ENCODE data around the gene DHX30. TPM values are rescaled to one million over a fixed set of nuclear protein-coding genes. Genes with fewer than 3 reads are reported as not detected.

Gene DHX30
- polyA plus RNA-seq, 1 of the 3 experiments (the other 2 are of a cell fraction): 86.3 TPM

GRCh38 chr3:47780741-47781684, 21.9 kb upstream of the DHX30 start:
- ChIA-PET CTCF (interaction anchor here (0.5 to 1.2 kb wide), 4 partner anchors 8 to 1392 kb away, joined by 3 to 4 read pairs (median 3); no protein-coding TSS in a partner anchor), POLR2A (interaction anchor here (0.6 to 0.8 kb wide), 2 partner anchors 14 to 21 kb away, joined by 3 read pairs; no protein-coding TSS in a partner anchor)
- Histone ChIP-seq H3K9me2 (no peaks in the 10 kb centered on the region), H3K79me2 (ENCODE audit: insufficient read depth) (peaks cover 63% of the 10 kb centered on the region), H3K36me3 (replicated peaks in 1 of 2; ENCODE audit: control insufficient read depth in 1 of 2, insufficient read depth in 2 of 2, low read length in 1 of 2) (peaks cover 0 to 10% of the 10 kb centered on the region in 2 experiments), H3K9me3 (no peaks in the 10 kb centered on the region), H3K27me3 (ENCODE audit: insufficient read depth) (no peaks in the 10 kb centered on the region), H3K4me3 (ENCODE audit: low read depth in 2 of 2, low read length in 1 of 2) (peak overlapping the region; percentile 67 to 99), H3K9ac (peak overlapping the region; percentile 98), H3K4me2 (peak overlapping the region; percentile 97), H3K4me1 (ENCODE audit: control insufficient read depth in 1 of 2, insufficient read depth in 2 of 2, low read depth in 1 of 2, low read length in 1 of 2) (peaks cover 0 to 3% of the 10 kb centered on the region in 2 experiments; a peak in 2 of 4 replicates), H3F3A (replicated peaks; ENCODE audit: insufficient read depth) (peaks cover 30% of the 10 kb centered on the region), H3K27ac (ENCODE audit: low read depth in 2 of 2, low read length in 1 of 2) (peak overlapping the region; percentile 88 to 93), H4K20me1 (ENCODE audit: insufficient read depth) (peaks cover 45% of the 10 kb centered on the region), H2AFZ (ENCODE audit: low read depth) (peak overlapping the region; percentile 81)
- TF ChIP-seq MXI1 (IDR thresholded peaks at IDR 0.05; ENCODE audit: low read depth, low read length) (peak; percentile 29), JUND (IDR thresholded peaks at IDR 0.05) (no peak), MEF2A (IDR thresholded peaks at IDR 0.05; ENCODE audit: borderline replicate concordance, low read depth) (no peak)
- TF ChIP-seq, protein P1, sequence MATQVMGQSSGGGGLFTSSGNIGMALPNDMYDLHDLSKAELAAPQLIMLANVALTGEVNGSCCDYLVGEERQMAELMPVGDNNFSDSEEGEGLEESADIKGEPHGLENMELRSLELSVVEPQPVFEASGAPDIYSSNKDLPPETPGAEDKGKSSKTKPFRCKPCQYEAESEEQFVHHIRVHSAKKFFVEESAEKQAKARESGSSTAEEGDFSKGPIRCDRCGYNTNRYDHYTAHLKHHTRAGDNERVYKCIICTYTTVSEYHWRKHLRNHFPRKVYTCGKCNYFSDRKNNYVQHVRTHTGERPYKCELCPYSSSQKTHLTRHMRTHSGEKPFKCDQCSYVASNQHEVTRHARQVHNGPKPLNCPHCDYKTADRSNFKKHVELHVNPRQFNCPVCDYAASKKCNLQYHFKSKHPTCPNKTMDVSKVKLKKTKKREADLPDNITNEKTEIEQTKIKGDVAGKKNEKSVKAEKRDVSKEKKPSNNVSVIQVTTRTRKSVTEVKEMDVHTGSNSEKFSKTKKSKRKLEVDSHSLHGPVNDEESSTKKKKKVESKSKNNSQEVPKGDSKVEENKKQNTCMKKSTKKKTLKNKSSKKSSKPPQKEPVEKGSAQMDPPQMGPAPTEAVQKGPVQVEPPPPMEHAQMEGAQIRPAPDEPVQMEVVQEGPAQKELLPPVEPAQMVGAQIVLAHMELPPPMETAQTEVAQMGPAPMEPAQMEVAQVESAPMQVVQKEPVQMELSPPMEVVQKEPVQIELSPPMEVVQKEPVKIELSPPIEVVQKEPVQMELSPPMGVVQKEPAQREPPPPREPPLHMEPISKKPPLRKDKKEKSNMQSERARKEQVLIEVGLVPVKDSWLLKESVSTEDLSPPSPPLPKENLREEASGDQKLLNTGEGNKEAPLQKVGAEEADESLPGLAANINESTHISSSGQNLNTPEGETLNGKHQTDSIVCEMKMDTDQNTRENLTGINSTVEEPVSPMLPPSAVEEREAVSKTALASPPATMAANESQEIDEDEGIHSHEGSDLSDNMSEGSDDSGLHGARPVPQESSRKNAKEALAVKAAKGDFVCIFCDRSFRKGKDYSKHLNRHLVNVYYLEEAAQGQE (IDR thresholded peaks at IDR 0.05; ENCODE audit: low read depth, low read length): 0 out of 2 replicates have a peak, but pooled peaks have one; percentile 22
- DNase-seq: peak; percentile 86
- WGBS (ENCODE audit: low lambda C conversion rate): under 1% methylated on average over 30 of the region's 54 CpGs

- peaks cover 38% of the 10 kb centered on the region for H4K20me1 ChIP-seq (ENCODE audit: insufficient read depth)
- H3F3A ChIP-seq (replicated peaks; ENCODE audit: insufficient read depth): peaks cover 30% of the 10 kb centered on the region
- no peaks in the 10 kb centered on the region for H3K9me3 ChIP-seq
- peak within 1 kb of the TSS; percentile 67 to 99 for H3K4me3 ChIP-seq (ENCODE audit: low read depth in 2 of 2, low read length in 1 of 2)
- H3K27ac ChIP-seq (ENCODE audit: low read depth in 2 of 2, low read length in 1 of 2): peak within 1 kb of the TSS; percentile 90 to 93
- H2AFZ ChIP-seq (ENCODE audit: low read depth): peak within 1 kb of the TSS; percentile 92
- CTCF ChIA-PET: interaction anchor here (0.5 to 1.2 kb wide), 2 partner anchors 9 to 16 kb away, joined by 3 to 4 read pairs; no protein-coding TSS in a partner anchor
- H3K4me2 ChIP-seq: peak within 1 kb of the TSS; percentile 97
- H3K27me3 ChIP-seq (ENCODE audit: insufficient read depth): no peaks in the 10 kb centered on the region
- H3K9me2 ChIP-seq: no peaks in the 10 kb centered on the region
- POLR2A ChIA-PET: interaction anchor here (0.8 kb wide), 1 partner anchor 21 kb away, joined by 3 read pairs; no protein-coding TSS in a partner anchor
- H3K9ac ChIP-seq: peak within 1 kb of the TSS; percentile 98
- DNase-seq: peak; percentile 99
- H3K79me2 ChIP-seq (ENCODE audit: insufficient read depth): peaks cover 54% of the 10 kb centered on the region
- H3K36me3 ChIP-seq (replicated peaks in 1 of 2; ENCODE audit: control insufficient read depth in 1 of 2, insufficient read depth in 2 of 2, low read length in 1 of 2): peaks cover 0 to 6% of the 10 kb centered on the region in 2 experiments
- peaks cover 0 to 3% of the 10 kb centered on the region in 2 experiments; a peak in 2 of 4 replicates for H3K4me1 ChIP-seq (ENCODE audit: control insufficient read depth in 1 of 2, insufficient read depth in 2 of 2, low read depth in 1 of 2, low read length in 1 of 2)
- 0% methylated on average over 8 of the region's 79 CpGs for WGBS (ENCODE audit: low lambda C conversion rate)
- no peak for TF ChIP-seq MEF2A (IDR thresholded peaks at IDR 0.05; ENCODE audit: borderline replicate concordance, low read depth)
- peak; percentile 91 for TF ChIP-seq MXI1 (IDR thresholded peaks at IDR 0.05; ENCODE audit: low read depth, low read length)
- TF ChIP-seq GABPA (IDR thresholded peaks at IDR 0.05; ENCODE audit: low read depth): peak; percentile 65
- no peak for TF ChIP-seq PBX3 (IDR thresholded peaks at IDR 0.05)
- TF ChIP-seq NRF1 (IDR thresholded peaks at IDR 0.05; ENCODE audit: low read depth, low read length): peak; percentile 97
- TF ChIP-seq JUND (IDR thresholded peaks at IDR 0.05): no peak
- TF ChIP-seq MAX (IDR thresholded peaks at IDR 0.05; ENCODE audit: low read depth): peak; percentile 3; the same call in 1 of the 2 replicates
- TF ChIP-seq TAF1 (IDR thresholded peaks at IDR 0.05; ENCODE audit: borderline replicate concordance, low read depth, low read length): peak; percentile 88; the same call in 1 of the 2 replicates
- no peak for TF ChIP-seq RAD21 (IDR thresholded peaks at IDR 0.05; ENCODE audit: low read length)
- TF ChIP-seq ELF1 (IDR thresholded peaks at IDR 0.05): peak; percentile 75
- peak; percentile 95 for TF ChIP-seq POLR2AphosphoS5 (IDR thresholded peaks at IDR 0.05; ENCODE audit: low read depth, low read length)
- TF ChIP-seq, protein P2, sequence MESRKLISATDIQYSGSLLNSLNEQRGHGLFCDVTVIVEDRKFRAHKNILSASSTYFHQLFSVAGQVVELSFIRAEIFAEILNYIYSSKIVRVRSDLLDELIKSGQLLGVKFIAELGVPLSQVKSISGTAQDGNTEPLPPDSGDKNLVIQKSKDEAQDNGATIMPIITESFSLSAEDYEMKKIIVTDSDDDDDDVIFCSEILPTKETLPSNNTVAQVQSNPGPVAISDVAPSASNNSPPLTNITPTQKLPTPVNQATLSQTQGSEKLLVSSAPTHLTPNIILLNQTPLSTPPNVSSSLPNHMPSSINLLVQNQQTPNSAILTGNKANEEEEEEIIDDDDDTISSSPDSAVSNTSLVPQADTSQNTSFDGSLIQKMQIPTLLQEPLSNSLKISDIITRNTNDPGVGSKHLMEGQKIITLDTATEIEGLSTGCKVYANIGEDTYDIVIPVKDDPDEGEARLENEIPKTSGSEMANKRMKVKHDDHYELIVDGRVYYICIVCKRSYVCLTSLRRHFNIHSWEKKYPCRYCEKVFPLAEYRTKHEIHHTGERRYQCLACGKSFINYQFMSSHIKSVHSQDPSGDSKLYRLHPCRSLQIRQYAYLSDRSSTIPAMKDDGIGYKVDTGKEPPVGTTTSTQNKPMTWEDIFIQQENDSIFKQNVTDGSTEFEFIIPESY (IDR thresholded peaks at IDR 0.05; ENCODE audit: borderline replicate concordance, low read depth): peak; percentile 84; the same call in 1 of the 2 replicates
- peak; percentile 51 for TF ChIP-seq YY1 (IDR thresholded peaks at IDR 0.05; ENCODE audit: low read depth)
- 0 out of 4 replicates have a peak, but pooled peaks of 1 of the 2 experiments have one; percentile 25 for TF ChIP-seq EP300 (IDR thresholded peaks at IDR 0.05; ENCODE audit: borderline replicate concordance in 1 of 2, low read depth in 1 of 2, low read length in 1 of 2)
- TF ChIP-seq SIN3A (IDR thresholded peaks at IDR 0.05; ENCODE audit: borderline replicate concordance, low read depth, low read length): peak; percentile 35; the same call in 1 of the 2 replicates
Measured at GRCh38 chr3:47781685-47782445, 21.1 kb upstream of the DHX30 start, which contains the start of gene SMARCC1. SMARCC1 (minus strand) TSS chr3:47781893; CDS start chr3:47781797, 96 bp downstream.
